ENCODE measurements around the gene TGIF2LX.
"Not testable (repeated sequence)": the region's sequence is repeated elsewhere in the genome, so short reads cannot be mapped to it uniquely, and the experiment has no call there.

TGIF2LX gene

DNA sequence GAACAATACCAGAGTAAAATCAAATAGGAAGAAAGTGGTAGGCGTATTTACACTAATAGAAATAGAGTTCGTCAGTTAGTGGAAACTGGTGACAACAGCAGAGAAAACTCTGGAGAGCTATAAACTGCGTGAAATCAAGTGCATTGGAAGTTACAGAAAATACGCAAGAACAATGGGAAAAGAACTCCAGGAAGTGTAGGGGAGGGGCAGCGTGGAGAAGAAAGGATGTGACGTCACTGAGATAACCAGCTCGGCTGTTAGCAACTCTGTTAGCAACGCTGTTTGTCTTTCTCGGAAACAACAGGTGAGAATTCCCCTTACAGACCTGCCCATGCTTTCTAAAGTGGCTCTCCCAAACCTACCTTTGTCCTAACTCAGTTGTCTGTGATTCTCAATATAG is at the start of gene TGIF2LX:
Gene TGIF2LX (plus strand): TSS at position 244 of the 400 bp plus-strand sequence. CDS start 178 bp downstream, outside the sequence.
- not testable (repeated sequence) for DNase-seq (ENCODE audit: low read depth); H3K4me3 ChIP-seq (ENCODE audit: low read depth, low read length)

DNA sequence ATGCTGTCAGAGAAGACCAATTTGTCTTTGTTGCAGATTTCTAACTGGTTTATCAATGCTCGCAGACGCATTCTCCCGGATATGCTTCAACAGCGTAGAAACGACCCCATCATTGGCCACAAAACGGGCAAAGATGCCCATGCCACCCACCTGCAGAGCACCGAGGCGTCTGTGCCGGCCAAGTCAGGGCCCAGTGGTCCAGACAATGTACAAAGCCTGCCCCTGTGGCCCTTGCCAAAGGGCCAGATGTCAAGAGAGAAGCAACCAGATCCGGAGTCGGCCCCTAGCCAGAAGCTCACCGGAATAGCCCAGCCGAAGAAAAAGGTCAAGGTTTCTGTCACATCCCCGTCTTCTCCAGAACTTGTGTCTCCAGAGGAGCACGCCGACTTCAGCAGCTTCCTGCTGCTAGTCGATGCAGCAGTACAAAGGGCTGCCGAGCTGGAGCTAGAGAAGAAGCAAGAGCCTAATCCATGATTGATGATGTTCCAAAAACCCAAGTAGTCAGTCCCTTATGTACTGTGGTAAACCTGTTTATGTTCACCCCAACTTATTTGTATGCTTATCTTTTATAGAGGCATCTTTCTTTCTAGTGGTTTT is 728 bp downstream of the TGIF2LX start:
- not testable (repeated sequence) for H3K4me3 ChIP-seq (ENCODE audit: low read depth, low read length); DNase-seq (ENCODE audit: low read depth)

DNA sequence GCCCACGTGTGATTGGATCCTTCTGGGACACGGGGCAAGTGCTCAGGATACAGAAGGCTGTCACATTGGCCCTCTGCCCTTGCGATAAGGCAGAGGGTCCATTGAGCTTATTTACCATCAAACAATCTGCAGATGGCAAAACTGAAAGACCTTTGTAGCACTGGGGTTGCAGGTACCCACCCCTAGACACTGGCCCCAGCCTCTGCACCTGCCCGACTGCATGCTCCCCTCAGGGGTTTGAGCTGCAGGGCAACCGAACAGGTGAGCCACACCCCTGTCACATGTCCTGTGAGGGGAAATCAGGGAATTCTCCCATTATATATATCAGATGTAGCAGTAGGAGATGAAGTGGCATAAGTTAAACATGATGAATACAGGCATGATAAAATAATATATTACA is 21.4 kb downstream of the TGIF2LX start:
- H3K4me3 ChIP-seq (ENCODE audit: low read depth, low read length); DNase-seq (ENCODE audit: low read depth): not testable (repeated sequence)

DNA sequence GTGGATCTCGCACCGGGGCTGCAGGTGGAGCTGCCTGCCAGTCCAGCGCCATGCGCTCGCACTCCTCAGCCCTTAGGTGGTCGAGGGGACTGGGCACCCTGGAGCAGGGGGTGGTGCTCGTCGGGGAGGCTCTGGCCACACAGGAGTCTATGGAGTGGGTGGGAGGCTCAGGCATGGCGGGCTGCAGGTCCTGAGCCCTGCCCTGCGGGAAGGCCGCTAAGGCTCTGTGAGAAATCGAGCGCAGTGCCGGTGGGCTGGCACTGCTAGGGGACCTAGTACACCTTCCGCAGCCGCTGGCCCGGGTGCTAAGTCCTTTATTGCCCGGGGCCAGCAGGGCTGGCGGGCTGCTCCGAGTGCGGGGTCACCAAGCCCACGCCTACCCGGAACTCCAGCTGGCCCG is 43.9 kb downstream of the TGIF2LX start:
- DNase-seq (ENCODE audit: low read depth); H3K4me3 ChIP-seq (ENCODE audit: low read depth, low read length): not testable (repeated sequence)

Data from GM12864 (cell line).